ENCODE measurements around the gene COL18A1.

COL18A1 gene

DNA sequence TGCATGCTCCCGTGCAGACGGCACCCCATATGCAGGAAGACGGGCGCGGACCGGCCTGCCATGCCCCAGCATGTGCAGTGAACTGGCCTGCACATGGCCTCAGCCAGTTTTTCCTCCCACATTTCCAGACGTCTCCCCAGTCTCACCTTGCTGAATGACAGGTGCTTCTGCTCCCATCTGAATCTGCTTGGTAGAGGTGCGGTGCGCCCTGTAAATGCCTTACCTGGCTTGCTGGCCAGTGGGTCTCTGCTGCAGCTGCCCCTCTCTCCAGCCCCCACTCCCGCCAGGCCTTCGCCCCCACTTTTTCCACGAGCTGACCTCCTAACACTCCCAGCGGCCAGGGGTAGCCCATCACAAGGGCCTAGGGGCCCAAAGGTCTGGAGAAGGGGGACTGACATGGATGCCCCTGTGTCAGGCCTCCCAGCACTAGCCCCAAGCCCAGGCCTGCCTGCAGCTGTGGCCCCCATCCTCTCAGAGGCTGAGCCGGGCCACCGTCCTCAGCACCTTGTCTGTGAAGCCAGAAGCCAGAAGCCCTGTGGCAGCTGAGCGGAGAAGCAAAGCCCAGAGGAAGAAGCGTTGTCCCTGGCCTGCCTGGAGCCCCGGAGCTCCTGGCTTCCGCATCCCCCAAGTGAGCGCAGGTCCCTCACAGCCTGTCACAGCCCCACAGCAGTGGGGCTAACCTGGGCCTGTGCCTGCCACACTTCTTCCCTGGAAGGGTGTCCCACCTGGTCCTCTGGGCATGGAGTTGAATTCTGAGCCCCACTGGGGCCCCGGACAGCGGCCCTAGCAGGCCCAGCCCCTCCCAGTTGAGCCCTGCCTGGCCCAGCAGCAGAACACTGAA lies 140.9 kb downstream of the COL18A1 start:
- no peak overlapping the region for H3K27ac ChIP-seq
- no peak for DNase-seq (ENCODE audit: low read depth, low spot score)

DNA sequence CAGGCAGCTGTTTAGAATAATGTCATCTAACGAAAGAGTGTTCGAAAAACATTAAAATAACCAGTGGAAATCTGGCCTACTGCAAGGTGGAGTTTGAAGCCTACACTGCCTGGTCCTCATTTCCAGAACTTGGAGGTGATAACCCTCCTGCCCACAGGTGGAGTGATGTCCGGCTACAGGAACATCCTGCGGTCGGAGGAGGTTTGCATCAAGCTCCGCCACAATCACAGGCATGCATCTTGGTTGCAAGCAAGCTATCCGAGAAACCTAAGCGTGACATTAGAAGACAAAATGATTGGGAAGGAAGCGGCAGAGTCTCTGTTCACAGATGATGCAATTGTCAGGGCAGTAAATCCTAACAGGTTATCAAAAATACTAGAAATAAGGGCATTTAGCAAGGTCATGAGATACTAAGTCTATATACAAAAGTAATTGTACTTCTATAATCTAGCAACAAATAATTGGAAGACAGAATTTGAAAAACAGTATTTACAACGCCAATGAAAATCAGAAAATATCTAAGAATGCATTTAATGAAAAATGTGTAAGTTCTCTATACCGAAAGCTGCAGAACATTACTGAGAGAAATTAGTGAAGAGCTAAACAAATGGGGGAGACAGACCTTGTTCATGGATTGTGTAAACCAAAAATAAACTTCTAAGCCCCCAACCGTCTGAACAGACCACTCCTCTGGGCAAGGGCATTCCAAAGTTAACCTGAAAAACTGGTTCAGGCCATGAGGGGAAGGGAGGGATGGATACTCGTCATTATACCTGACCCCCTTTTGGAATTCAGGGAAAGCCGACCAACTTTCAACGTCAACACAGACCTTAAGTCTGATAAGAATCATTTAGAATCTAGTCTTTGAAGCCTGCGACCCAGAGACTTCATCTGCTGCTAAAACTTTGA lies 141.9 kb downstream of the COL18A1 start:
- no peak for DNase-seq (ENCODE audit: low read depth, low spot score)
- H3K27ac ChIP-seq, result no peak overlapping the region

DNA sequence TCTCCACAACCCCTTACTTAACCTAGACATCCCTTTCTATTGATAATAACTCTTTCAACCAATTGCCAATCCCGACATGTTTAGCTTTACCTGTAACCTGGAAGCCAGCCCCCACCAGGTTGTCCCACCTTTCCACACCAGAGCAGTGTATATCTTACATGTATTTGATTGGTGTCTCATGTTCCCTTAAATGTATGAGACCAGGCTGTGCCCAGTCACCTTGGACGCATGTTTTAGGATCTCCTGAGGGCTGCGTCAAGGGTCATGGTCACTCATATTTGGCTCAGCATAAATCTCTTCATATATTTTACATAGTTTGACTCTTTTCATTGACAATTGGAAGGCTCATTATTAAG lies 142.6 kb downstream of the COL18A1 start:
- no peak for DNase-seq (ENCODE audit: low read depth, low spot score)
- no peak overlapping the region for H3K27ac ChIP-seq

- DNase-seq (ENCODE audit: low read depth, low spot score), result no peak
- H3K27ac ChIP-seq, result no peak overlapping the region
Measured at GRCh38 chr21:45548711-45549491, 143.9 kb downstream of the COL18A1 start.

- no peak overlapping the region for H3K27ac ChIP-seq
- no peak for DNase-seq (ENCODE audit: low read depth, low spot score)
Measured at GRCh38 chr21:45549626-45550463, 144.9 kb downstream of the COL18A1 start.

DNA sequence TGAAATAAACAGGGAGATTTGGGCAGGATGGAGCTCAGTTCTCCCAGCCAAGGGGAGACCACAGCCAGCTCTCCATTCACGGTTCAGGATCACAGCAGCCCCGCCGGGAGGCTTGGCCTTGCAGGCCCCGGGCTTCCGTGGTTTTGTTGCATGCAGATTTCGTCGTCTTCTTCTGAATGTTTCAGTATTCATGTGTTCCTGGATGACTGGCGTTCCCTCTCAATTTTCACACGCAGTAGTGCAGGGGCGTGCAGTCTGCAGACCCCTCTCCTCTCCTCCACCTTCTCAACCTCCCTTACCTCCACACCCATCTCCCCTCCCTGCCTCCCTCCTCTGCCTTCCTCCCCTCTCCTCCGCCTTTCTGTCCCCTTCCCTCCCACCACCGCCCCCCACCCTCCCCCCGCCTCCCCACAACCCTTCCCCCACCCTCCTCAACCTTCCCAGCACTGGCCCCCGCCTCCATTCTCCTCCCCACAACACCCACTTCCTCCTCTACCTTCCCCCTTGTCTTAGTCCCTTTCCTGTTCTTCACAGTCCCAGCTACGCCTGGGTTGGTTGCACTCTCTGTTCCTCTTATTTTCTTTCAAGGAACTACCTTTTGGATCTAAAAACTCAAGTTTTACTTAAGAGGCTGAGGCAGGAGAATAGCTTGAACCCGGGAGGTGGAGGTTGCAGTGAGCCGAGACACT lies 145.7 kb downstream of the COL18A1 start:
- H3K27ac ChIP-seq, result no peak overlapping the region
- no peak for DNase-seq (ENCODE audit: low read depth, low spot score)

DNA sequence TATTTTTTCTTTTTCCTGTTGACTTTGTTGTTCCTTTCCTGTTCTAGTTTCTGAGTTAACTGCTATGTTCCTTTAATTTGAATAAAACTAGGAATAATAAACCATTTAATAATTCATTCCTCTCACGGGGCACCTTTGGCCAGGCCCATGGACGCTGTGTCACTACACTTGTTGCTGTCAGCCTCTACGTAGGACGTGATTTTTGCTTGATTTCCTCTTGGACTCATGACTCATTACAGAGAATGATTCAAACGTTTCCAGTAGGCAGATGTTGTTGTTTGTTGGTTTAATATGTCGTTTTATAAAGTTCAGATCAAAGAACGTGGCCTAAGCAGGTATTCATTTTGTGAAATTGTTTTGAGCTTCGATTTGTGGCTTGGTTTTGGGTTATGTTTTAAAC lies 146.4 kb downstream of the COL18A1 start:
- H3K27ac ChIP-seq, result no peak overlapping the region
- DNase-seq (ENCODE audit: low read depth, low spot score), result peak; percentile 39

DNA sequence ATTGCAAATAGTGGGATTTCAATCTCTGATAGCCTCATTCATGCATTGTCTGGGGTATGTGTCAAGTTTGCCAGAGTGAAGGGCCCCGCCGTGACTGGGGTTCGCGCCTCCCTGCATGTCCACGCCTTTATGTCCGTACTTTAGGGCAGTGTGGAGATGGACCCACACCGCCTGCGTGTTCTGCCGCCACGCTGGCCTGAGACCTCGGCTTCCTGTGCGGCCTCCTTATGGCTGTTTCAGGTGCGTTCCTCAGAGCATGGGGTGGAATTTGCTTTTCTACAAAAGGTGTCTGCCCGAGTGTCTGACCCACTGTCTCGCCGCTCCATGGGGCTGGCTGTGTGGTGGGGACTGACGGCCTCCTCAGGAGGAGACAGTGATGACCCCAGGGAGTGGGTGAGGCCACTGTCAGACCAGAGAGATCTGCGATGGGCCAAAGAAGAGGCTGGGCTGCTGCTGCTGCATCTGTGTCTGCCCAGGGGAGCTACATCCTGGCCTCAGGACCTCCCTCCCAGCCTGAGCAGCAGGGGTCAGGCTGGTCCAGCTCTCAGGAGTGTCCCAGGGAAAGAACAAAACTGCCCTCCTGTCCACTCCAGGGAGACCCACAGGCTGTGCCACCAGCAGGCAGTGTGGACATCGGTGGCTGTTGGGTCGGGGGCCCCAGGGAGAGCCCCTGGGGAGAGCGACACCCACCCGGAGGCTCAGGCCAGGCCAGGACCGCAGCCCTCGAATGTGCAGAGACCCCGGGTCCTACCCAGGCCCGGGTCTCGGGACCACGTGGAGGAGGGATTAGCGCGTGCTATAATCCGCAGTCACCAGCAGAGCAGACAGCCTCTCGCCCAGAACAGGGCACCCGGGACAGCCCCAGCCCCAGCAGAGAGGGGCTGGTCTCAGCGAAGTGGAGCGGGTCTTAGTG lies 147.1 kb downstream of the COL18A1 start:
- no peak overlapping the region for H3K27ac ChIP-seq
- no peak for DNase-seq (ENCODE audit: low read depth, low spot score)

GRCh38 chr21:45552696-45553391 lies 147.9 kb downstream of the COL18A1 start:
- DNase-seq (ENCODE audit: low read depth, low spot score), result no peak
- no peak overlapping the region for H3K27ac ChIP-seq

DNA sequence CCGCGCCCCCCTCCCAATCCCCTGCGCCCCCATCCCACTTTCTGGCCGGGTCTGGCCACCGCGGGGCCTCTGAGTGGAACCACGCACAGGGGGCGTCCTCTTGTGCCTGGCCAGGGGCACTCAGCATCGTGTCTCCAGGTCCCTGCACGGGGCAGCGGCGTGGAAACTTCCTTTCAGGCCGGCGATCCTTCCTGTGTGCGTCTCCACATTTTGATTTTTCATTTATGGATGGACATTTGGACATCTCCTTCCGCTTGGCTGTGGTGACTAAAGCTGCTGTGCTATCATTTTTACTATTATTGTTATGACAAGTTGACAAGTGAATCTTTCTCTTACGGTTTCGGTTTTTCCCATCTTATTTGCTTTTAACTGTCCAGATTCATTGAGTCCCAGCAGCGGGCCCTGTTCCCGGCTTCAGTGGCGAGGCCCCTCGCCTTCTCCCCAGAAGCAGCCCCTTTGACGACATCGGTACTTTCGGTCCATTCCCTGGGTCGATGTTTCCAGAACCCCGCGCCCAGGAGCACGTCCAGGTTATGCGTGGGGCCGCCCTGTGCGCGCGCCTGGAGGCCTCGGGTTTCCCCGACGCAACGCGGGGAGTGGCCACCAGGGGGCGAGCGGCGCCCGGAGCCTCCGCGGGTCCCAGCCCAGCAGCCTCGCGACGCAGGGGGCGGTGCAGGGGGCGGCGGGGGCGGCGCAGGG lies 149.7 kb downstream of the COL18A1 start:
- DNase-seq (ENCODE audit: low read depth, low spot score), result no peak
- no peak overlapping the region for H3K27ac ChIP-seq

GRCh38 chr21:45555251-45555556 lies 150.2 kb downstream of the COL18A1 start:
- DNase-seq (ENCODE audit: low read depth, low spot score), result no peak
- H3K27ac ChIP-seq, result no peak overlapping the region

- H3K27ac ChIP-seq, result no peak overlapping the region
- DNase-seq (ENCODE audit: low read depth, low spot score), result peak; percentile 24
Measured at GRCh38 chr21:45555557-45556301, 150.8 kb downstream of the COL18A1 start.

DNA sequence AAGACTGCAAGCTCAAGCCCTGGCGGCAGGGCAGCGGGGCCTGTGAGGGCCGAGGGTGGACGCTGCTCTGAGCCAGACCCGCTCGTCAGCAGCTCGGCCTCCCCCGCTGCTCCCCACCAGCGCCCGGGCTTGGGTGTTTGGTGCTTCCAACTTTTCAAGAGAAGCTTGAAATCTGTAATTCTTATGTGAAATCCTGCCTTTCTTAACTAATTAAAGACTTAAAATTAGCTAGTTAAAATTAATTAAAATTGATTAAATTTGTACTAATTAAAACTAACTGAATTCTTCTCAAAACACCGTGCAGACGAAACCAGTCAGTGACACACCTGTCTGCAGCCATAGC lies 151.3 kb downstream of the COL18A1 start:
- H3K27ac ChIP-seq, result no peak overlapping the region

GRCh38 chr21:45556645-45557615 lies 152.0 kb downstream of the COL18A1 start:
- H3K27ac ChIP-seq, result no peak overlapping the region
- no peak for DNase-seq (ENCODE audit: low read depth, low spot score)

More for the DNA sequence above, 151.3 kb downstream of the COL18A1 start:
- DNase-seq (ENCODE audit: low read depth, low spot score), result no peak

DNA sequence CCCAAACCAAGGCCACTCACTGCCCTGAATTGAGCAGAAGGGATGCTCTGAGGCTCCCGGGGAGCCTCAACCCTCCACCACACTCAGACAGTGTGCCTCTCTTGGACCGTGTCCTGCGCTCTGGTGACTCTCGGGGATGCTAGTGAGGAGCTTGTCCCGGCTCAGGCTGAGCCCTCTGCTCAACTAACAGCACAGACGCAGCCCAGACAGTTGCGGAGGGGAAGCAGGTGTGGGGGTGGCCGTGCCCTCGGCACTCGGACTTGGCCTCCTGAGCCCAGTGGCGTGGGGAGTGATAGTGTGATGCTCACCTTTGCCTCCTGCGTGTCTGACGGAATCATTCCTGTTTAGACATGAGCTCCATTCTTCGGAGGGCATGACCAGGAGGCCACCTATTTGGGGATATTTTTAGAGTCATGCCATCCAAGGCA lies 152.7 kb downstream of the COL18A1 start:
- H3K27ac ChIP-seq, result no peak overlapping the region
- DNase-seq (ENCODE audit: low read depth, low spot score), result no peak

All from epithelial cell of prostate (primary cell).